Measurements from ENCODE around the gene MRPS23. TPM values are rescaled to one million over a fixed set of nuclear protein-coding genes. Genes with fewer than 3 reads are reported as not detected.

The MRPS23 gene
- total and polyA plus RNA-seq, 2 of the 13 experiments (the other 11 are each of a cell fraction or from before 2014, with no cell fraction given) = 63.2 to 181 TPM

- TF ChIP-seq MAZ (IDR thresholded peaks at IDR 0.05; ENCODE audit: borderline replicate concordance, low read depth, low read length) = no peak
- no peak; the same call in 1 of the 2 replicates for TF ChIP-seq MAZ (CRISPR knock-in tag; IDR thresholded peaks at IDR 0.05; ENCODE audit: low read depth)
- TF ChIP-seq RELA (CRISPR knock-in tag; IDR thresholded peaks at IDR 0.05) = no peak
- no peak for TF ChIP-seq ZNF557 (CRISPR knock-in tag; IDR thresholded peaks at IDR 0.05)
- no peak for TF ChIP-seq ZSCAN22 (CRISPR knock-in tag; IDR thresholded peaks at IDR 0.05)
- TF ChIP-seq ZSCAN21 (CRISPR knock-in tag; IDR thresholded peaks at IDR 0.05; ENCODE audit: borderline replicate concordance) = 0 out of 2 replicates have a peak, but pooled peaks have one; percentile 77
- TF ChIP-seq PLSCR1 (CRISPR knock-in tag; IDR thresholded peaks at IDR 0.05; ENCODE audit: borderline replicate concordance) = no peak
- TF ChIP-seq JUND (CRISPR knock-in tag; IDR thresholded peaks at IDR 0.05) = no peak
- TF ChIP-seq POGK (CRISPR knock-in tag; conservative IDR thresholded peaks at IDR 0.05) = 0 out of 2 replicates have a peak, but pooled peaks have one; percentile 61
- TF ChIP-seq SOX13 (IDR thresholded peaks at IDR 0.05) = no peak; the same call in 1 of the 2 replicates
- TF ChIP-seq SOX13 (CRISPR knock-in tag; conservative IDR thresholded peaks at IDR 0.05 in 1 of 2, IDR thresholded peaks at IDR 0.05 in 1 of 2) = peak in 1 of 2 experiments; percentile 87; a peak in 2 of 4 replicates
- no peak for TF ChIP-seq ZBTB21 (CRISPR knock-in tag; IDR thresholded peaks at IDR 0.05)
- peak; percentile 71; the same call in 1 of the 2 replicates for TF ChIP-seq FOXP1 (IDR thresholded peaks at IDR 0.05)
- peak; percentile 97 for TF ChIP-seq FOXP1 (CRISPR knock-in tag; IDR thresholded peaks at IDR 0.05)
- TF ChIP-seq ERF (CRISPR knock-in tag; IDR thresholded peaks at IDR 0.05) = peak; percentile 85
- peak; percentile 96 for TF ChIP-seq FOXO1 (CRISPR knock-in tag; IDR thresholded peaks at IDR 0.05)
- TF ChIP-seq ZFP90 (CRISPR knock-in tag; IDR thresholded peaks at IDR 0.05; ENCODE audit: borderline replicate concordance) = peak; percentile 93
- no peak for TF ChIP-seq SRY (CRISPR knock-in tag; IDR thresholded peaks at IDR 0.05)
- TF ChIP-seq SRSF4 (IDR thresholded peaks at IDR 0.05; ENCODE audit: low read depth, low read length, poor library complexity, severe bottlenecking) = no peak
- no peak for TF ChIP-seq NR3C1 (CRISPR knock-in tag; IDR thresholded peaks at IDR 0.05)
- TF ChIP-seq GRHL1 (CRISPR knock-in tag; conservative IDR thresholded peaks at IDR 0.05) = no peak
- TF ChIP-seq ZC3H13 (CRISPR knock-in tag; IDR thresholded peaks at IDR 0.05) = no peak
- TF ChIP-seq ZNF816 (CRISPR knock-in tag; IDR thresholded peaks at IDR 0.05; ENCODE audit: borderline replicate concordance) = no peak
- no peak for TF ChIP-seq MLLT10 (CRISPR knock-in tag; IDR thresholded peaks at IDR 0.05)
- peak; percentile 81; the same call in 1 of the 2 replicates for TF ChIP-seq ZNF232 (CRISPR knock-in tag; IDR thresholded peaks at IDR 0.05; ENCODE audit: borderline replicate concordance)
- TF ChIP-seq CSRNP1 (CRISPR knock-in tag; IDR thresholded peaks at IDR 0.05) = peak; percentile 74; the same call in 1 of the 2 replicates
Measured at GRCh38 chr17:57855391-57856035, 5.7 kb upstream of the MRPS23 start (continued).

Measured in HepG2 (cell line).